Ovary (tissue), 3 donors: ENCODE data around the gene BEND7.

Experiments
- CTCF ChIP-seq, 3 donors: fragments of 450-650 bp in 2 of 3; fragments of 200-600 bp in 1 of 3; IDR thresholded peaks; one replicate each; pipeline versions ENCODE4 v1.5.1 to v1.8.0; 2016 to 2022; ENCODE audit warnings: antibody characterized with exemption in 3 of 3, mild to moderate bottlenecking in 1 of 3
- POLR2A ChIP-seq: fragments of 450-650 bp; IDR thresholded peaks from one replicate; pipeline ENCODE4 v1.6.1; 2017; ENCODE audit warnings: antibody characterized with exemption, mild to moderate bottlenecking, moderate library complexity
- donor health status: DM: no; HTN: no; CAD: no.

GRCh38 chr10:13417459-13418126 lies 111.2 kb downstream of the BEND7 start:
- TF ChIP-seq CTCF (IDR thresholded peaks at IDR 0.05) (no peak), POLR2A (no peak)
